HG03159 (cell line): Measurements from ENCODE around the gene CHIT1.

ENCODE experiments used
- ATAC-seq: cut with Tn5 transposase; IDR thresholded peaks from one replicate; pipeline ENCODE4 v1.9.1; 2021; ENCODE audit warnings: mild to moderate bottlenecking, moderate library complexity; ENCODE audit not compliant: unreplicated experiment

The CHIT1 gene

GRCh38 chr1:203176273-203177035 lies 53.0 kb downstream of the CHIT1 start:
- ATAC-seq = no peak

GRCh38 chr1:203175827-203176241 lies 53.6 kb downstream of the CHIT1 start:
- no peak for ATAC-seq

GRCh38 chr1:203175237-203175826 lies 54.1 kb downstream of the CHIT1 start, which contains the start of gene MYBPH:
Gene MYBPH (minus strand): TSS chr1:203175826. CDS start chr1:203175755, 71 bp downstream.
- no peak for ATAC-seq

GRCh38 chr1:203174324-203174985 lies 55.0 kb downstream of the CHIT1 start:
- ATAC-seq = no peak

- peak; percentile 82 for ATAC-seq
Measured at GRCh38 chr1:203173566-203173965, 55.9 kb downstream of the CHIT1 start.

GRCh38 chr1:203173011-203173555 lies 56.4 kb downstream of the CHIT1 start:
- no peak for ATAC-seq

GRCh38 chr1:203172184-203173010 lies 57.1 kb downstream of the CHIT1 start:
- ATAC-seq = no peak

- no peak for ATAC-seq
Measured at GRCh38 chr1:203171341-203172183, 57.9 kb downstream of the CHIT1 start.

- no peak for ATAC-seq
Measured at GRCh38 chr1:203170625-203171330, 58.7 kb downstream of the CHIT1 start.

GRCh38 chr1:203169770-203170520 lies 59.5 kb downstream of the CHIT1 start:
- ATAC-seq = no peak

GRCh38 chr1:203168991-203169390 lies 60.5 kb downstream of the CHIT1 start:
- ATAC-seq = no peak

- ATAC-seq = no peak
Measured at GRCh38 chr1:203168256-203168786, 61.2 kb downstream of the CHIT1 start.

GRCh38 chr1:203167913-203168200 lies 61.6 kb downstream of the CHIT1 start:
- no peak for ATAC-seq

GRCh38 chr1:203167026-203167912 lies 62.2 kb downstream of the CHIT1 start:
- ATAC-seq = no peak

GRCh38 chr1:203166192-203166940 lies 63.1 kb downstream of the CHIT1 start:
- no peak for ATAC-seq
